Measurements from ENCODE around the gene FOXN1.

DNA sequence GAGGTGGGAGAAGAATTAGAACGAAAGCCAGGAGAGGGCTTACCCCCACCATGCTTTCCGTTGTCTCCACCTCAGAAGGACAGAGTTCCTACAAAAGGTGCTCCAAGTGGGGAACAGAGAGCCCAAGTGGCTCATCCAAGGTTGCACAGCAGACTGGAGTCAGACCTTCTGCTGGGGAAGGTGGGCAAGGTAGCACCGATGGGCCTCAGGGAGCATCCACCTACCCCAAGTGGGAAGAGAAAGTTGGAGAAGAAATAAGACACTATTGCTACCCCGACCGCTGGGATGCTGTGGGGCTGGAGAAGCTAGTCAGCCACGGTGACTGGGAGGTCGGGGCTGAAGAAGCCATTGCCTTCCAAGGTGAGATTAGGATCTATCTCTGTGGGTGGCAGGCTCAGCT is 24.8 kb downstream of the FOXN1 start:
- TF ChIP-seq EP300 (IDR thresholded peaks at IDR 0.05; ENCODE audit: low read depth in 2 of 2, low read length in 2 of 2), result no peak
- no peak for TF ChIP-seq EP300 (CRISPR knock-in tag; IDR thresholded peaks at IDR 0.05; ENCODE audit: borderline replicate concordance)
- no peak for TF ChIP-seq ZBTB1 (CRISPR knock-in tag; IDR thresholded peaks at IDR 0.05; ENCODE audit: borderline replicate concordance)
- TF ChIP-seq MTF1 (CRISPR knock-in tag; IDR thresholded peaks at IDR 0.05), result no peak
- TF ChIP-seq, protein P1, sequence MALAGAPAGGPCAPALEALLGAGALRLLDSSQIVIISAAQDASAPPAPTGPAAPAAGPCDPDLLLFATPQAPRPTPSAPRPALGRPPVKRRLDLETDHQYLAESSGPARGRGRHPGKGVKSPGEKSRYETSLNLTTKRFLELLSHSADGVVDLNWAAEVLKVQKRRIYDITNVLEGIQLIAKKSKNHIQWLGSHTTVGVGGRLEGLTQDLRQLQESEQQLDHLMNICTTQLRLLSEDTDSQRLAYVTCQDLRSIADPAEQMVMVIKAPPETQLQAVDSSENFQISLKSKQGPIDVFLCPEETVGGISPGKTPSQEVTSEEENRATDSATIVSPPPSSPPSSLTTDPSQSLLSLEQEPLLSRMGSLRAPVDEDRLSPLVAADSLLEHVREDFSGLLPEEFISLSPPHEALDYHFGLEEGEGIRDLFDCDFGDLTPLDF (CRISPR knock-in tag; IDR thresholded peaks at IDR 0.05), result no peak
- no peak for TF ChIP-seq TOE1 (CRISPR knock-in tag; IDR thresholded peaks at IDR 0.05)
- TF ChIP-seq, protein P2, sequence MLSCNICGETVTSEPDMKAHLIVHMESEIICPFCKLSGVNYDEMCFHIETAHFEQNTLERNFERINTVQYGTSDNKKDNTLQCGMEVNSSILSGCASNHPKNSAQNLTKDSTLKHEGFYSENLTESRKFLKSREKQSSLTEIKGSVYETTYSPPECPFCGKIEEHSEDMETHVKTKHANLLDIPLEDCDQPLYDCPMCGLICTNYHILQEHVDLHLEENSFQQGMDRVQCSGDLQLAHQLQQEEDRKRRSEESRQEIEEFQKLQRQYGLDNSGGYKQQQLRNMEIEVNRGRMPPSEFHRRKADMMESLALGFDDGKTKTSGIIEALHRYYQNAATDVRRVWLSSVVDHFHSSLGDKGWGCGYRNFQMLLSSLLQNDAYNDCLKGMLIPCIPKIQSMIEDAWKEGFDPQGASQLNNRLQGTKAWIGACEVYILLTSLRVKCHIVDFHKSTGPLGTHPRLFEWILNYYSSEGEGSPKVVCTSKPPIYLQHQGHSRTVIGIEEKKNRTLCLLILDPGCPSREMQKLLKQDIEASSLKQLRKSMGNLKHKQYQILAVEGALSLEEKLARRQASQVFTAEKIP (CRISPR knock-in tag; IDR thresholded peaks at IDR 0.05; ENCODE audit: borderline replicate concordance), result no peak

Data from HepG2 (cell line).